ENCODE results near the gene ACBD4. TPM values are rescaled to one million over a fixed set of nuclear protein-coding genes. Genes with fewer than 3 reads are reported as not detected.
A peak's percentile ranks its signal among the peaks of the same experiment; 100 is the strongest.

The ACBD4 gene
- total RNA-seq, 1 donor from 2014 or later = 18.9 TPM

- TF ChIP-seq POLR2A (IDR thresholded peaks at IDR 0.05) = no peak
- TF ChIP-seq POLR2AphosphoS5 (IDR thresholded peaks at IDR 0.05; ENCODE audit: insufficient read depth in 1 of 2, low read depth in 1 of 2) = peak in 1 of 2 donors; percentile 3
- no peak for TF ChIP-seq CTCF (IDR thresholded peaks at IDR 0.05)
- Histone ChIP-seq H3K27me3 (no peaks in the 10 kb centered on the region), H3K36me3 (peaks cover 0 to 57% of the 10 kb centered on the region in 2 donors), H3K4me1 (peaks cover 54% of the 10 kb centered on the region), H3K4me3 (no peak overlapping the region), H3K9me3 (no peaks in the 10 kb centered on the region), H3K27ac (peak overlapping the region; percentile 91)
- peak in 1 of 2 donors; percentile 89 for DNase-seq (ENCODE audit: extremely low spot score in 2 of 2)
- intact Hi-C loops (cut with DNase I) = no loop called here
These were observed 41.9 kb upstream of the ACBD4 start for GRCh38 chr17:45093444-45094110.

GRCh38 chr17:45096141-45096540 lies 39.3 kb upstream of the ACBD4 start:
- intact Hi-C loops (cut with DNase I) = loop anchor here (5.0 kb wide), 1 partner anchor 44 kb away; the partner anchor contains the start of gene DCAKD
- Histone ChIP-seq H3K36me3 (peaks cover 0 to 57% of the 10 kb centered on the region in 2 donors), H3K4me1 (peaks cover 48% of the 10 kb centered on the region)

DNA sequence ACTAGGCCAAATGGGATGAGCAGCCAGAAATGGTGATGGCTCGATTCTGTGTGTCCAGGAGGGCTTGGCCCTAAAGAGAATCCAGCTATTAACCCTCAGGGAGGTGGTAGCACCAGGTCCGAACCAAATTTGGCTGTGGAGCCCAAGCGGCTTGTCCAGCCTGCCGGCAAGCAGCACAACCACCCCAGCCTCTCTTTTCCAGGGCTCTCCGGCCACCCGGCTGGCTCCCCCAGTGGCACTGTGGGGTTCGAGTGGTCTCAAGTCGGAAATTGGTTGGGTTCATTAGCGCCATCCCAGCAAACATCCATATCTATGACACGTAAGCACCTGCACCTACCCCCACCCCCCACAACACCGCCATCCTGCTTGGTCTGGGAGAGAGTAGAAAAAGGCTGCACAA lies 38.6 kb upstream of the ACBD4 start:
- H3K27ac ChIP-seq = peak overlapping the region; percentile 41
- H3K36me3 ChIP-seq = peaks cover 0 to 52% of the 10 kb centered on the region in 2 donors
- intact Hi-C loops (cut with DNase I) = loop anchor here (5.0 kb wide), 1 partner anchor 45 kb away; the partner anchor contains the start of gene DCAKD
- H3K4me1 ChIP-seq = peaks cover 47% of the 10 kb centered on the region
- H3K27me3 ChIP-seq = no peaks in the 10 kb centered on the region
- H3K4me3 ChIP-seq = no peak overlapping the region
- no peaks in the 10 kb centered on the region for H3K9me3 ChIP-seq
- no peak for DNase-seq (ENCODE audit: extremely low spot score in 2 of 2)
- TF ChIP-seq POLR2A (IDR thresholded peaks at IDR 0.05) = no peak
- TF ChIP-seq POLR2AphosphoS5 (IDR thresholded peaks at IDR 0.05; ENCODE audit: insufficient read depth in 1 of 2, low read depth in 1 of 2) = no peak
- TF ChIP-seq CTCF (IDR thresholded peaks at IDR 0.05) = no peak

More at GRCh38 chr17:45096141-45096540, 39.3 kb upstream of the ACBD4 start:
- no peak for TF ChIP-seq POLR2AphosphoS5 (IDR thresholded peaks at IDR 0.05; ENCODE audit: insufficient read depth in 1 of 2, low read depth in 1 of 2)
- no peak for TF ChIP-seq POLR2A (IDR thresholded peaks at IDR 0.05)
- TF ChIP-seq CTCF (IDR thresholded peaks at IDR 0.05) = no peak
- Histone ChIP-seq H3K9me3 (no peaks in the 10 kb centered on the region), H3K27ac (peak overlapping the region; percentile 41), H3K4me3 (no peak overlapping the region), H3K27me3 (no peaks in the 10 kb centered on the region)
- DNase-seq (ENCODE audit: extremely low spot score in 2 of 2) = no peak

GRCh38 chr17:45098081-45098868 lies 37.2 kb upstream of the ACBD4 start:
- intact Hi-C loops (cut with DNase I) = loop anchor here (5.0 kb wide), 1 partner anchor 46 kb away; the partner anchor contains the start of gene DCAKD
- peaks cover 35% of the 10 kb centered on the region for H3K4me1 ChIP-seq
- H3K36me3 ChIP-seq = peaks cover 0 to 65% of the 10 kb centered on the region in 2 donors

More at GRCh38 chr17:45098081-45098868, 37.2 kb upstream of the ACBD4 start:
- Histone ChIP-seq H3K4me3 (no peak overlapping the region), H3K27me3 (no peaks in the 10 kb centered on the region), H3K9me3 (no peaks in the 10 kb centered on the region), H3K27ac (peak overlapping the region; percentile 53)
- TF ChIP-seq POLR2AphosphoS5 (IDR thresholded peaks at IDR 0.05; ENCODE audit: insufficient read depth in 1 of 2, low read depth in 1 of 2) (no peak), CTCF (IDR thresholded peaks at IDR 0.05) (no peak), POLR2A (IDR thresholded peaks at IDR 0.05) (no peak)
- no peak for DNase-seq (ENCODE audit: extremely low spot score in 2 of 2)

Data from vagina (tissue), 2 donors.